GM12891 (cell line): ENCODE measurements around the gene PHOSPHO1.

Experiments used
- POLR2A ChIP-seq: IDR thresholded peaks from 2 replicates; pipeline ENCODE4 v1.6.1; 2011; ENCODE audit warnings: low read depth, low read length, control low read depth
- POLR2AphosphoS5 ChIP-seq: IDR thresholded peaks from 2 replicates; pipeline ENCODE4 v1.6.1; 2011; ENCODE audit warnings: low read depth, low read length, control low read depth
- TAF1 ChIP-seq: IDR thresholded peaks from 2 replicates; pipeline ENCODE4 v1.6.1; 2011; ENCODE audit warnings: low read depth, low read length, control low read depth

- TF ChIP-seq POLR2A = peak; percentile 80
- peak; percentile 85 for TF ChIP-seq POLR2AphosphoS5
- peak; percentile 54 for TF ChIP-seq TAF1
Observed at GRCh38 chr17:49193513-49194296, 36.9 kb downstream of the PHOSPHO1 start.
